Mammary epithelial cell (primary cell): ENCODE measurements around the gene PPFIBP1.

Experiments used
- CTCF ChIP-seq, 2 donors: IDR thresholded peaks in 1 of 2; conservative IDR thresholded peaks in 1 of 2; 2 replicates each; pipeline ENCODE4 v1.5.1; 2011 to 2012; ENCODE audit warnings: inconsistent platforms in 2 of 2, low read length in 2 of 2, mild to moderate bottlenecking in 2 of 2, control low read depth in 1 of 2, low read depth in 1 of 2; ENCODE audit not compliant: insufficient read depth in 1 of 2; ENCODE audit errors: extremely low read depth in 1 of 2
- EZH2 ChIP-seq: IDR thresholded peaks from 2 replicates; pipeline ENCODE4 v1.6.1; 2012; ENCODE audit warnings: low read length, inconsistent platforms, borderline replicate concordance

GRCh38 chr12:27672051-27672450, 148.0 kb downstream of the PPFIBP1 start:
- TF ChIP-seq EZH2: no peak
- no peak for TF ChIP-seq CTCF (conservative IDR thresholded peaks at IDR 0.05 in 1 of 2, IDR thresholded peaks at IDR 0.05 in 1 of 2; ENCODE audit: extremely low read depth in 1 of 2, insufficient read depth in 1 of 2, low read depth in 1 of 2, low read length in 2 of 2)
